SK-N-SH (cell line): ENCODE measurements around the gene INTS1.

ENCODE experiments used
- CHD2 ChIP-seq: fragments of 150-350 bp; IDR thresholded peaks from 2 replicates; pipeline ENCODE4 v1.6.1; 2018; ENCODE audit warnings: low read length; ENCODE audit not compliant: partially characterized antibody
- EP300 ChIP-seq, 2 experiments: IDR thresholded peaks; 2 replicates each; pipeline versions ENCODE4 v1.4.0 to v1.6.1; 2012; ENCODE audit warnings: borderline replicate concordance in 1 of 2, low read depth in 1 of 2, low read length in 1 of 2
- FOSL2 ChIP-seq: IDR thresholded peaks from 2 replicates; pipeline ENCODE4 v1.4.0; 2012; ENCODE audit warnings: low read depth, mild to moderate bottlenecking, moderate library complexity, borderline replicate concordance
- FOXJ3 ChIP-seq: sonication (generic); formaldehyde crosslinking; IDR thresholded peaks from 2 replicates; pipeline ENCODE4 v1.5.1; 2020; ENCODE audit warnings: mild to moderate bottlenecking, missing genetic modification reagents
- POLR2AphosphoS5 ChIP-seq: IDR thresholded peaks from 2 replicates; pipeline ENCODE4 v1.6.1; 2012; ENCODE audit warnings: low read depth, low read length
- RFX5 ChIP-seq: IDR thresholded peaks from 2 replicates; pipeline ENCODE4 v1.6.1; 2012; ENCODE audit warnings: mild to moderate bottlenecking, improper control_type of control experiment, low read length
- TF ChIP-seq, protein P1 (sequence below): fragments of 200-600 bp; sonication (generic); IDR thresholded peaks from 2 replicates; pipeline ENCODE4 v1.6.1; 2017; ENCODE audit warnings: antibody characterized with exemption, mild to moderate bottlenecking, moderate library complexity
- TF ChIP-seq, protein P2 (sequence below): IDR thresholded peaks from 2 replicates; pipeline ENCODE4 v1.6.1; 2012; ENCODE audit warnings: mild to moderate bottlenecking, low read depth, low read length, moderate library complexity

DNA sequence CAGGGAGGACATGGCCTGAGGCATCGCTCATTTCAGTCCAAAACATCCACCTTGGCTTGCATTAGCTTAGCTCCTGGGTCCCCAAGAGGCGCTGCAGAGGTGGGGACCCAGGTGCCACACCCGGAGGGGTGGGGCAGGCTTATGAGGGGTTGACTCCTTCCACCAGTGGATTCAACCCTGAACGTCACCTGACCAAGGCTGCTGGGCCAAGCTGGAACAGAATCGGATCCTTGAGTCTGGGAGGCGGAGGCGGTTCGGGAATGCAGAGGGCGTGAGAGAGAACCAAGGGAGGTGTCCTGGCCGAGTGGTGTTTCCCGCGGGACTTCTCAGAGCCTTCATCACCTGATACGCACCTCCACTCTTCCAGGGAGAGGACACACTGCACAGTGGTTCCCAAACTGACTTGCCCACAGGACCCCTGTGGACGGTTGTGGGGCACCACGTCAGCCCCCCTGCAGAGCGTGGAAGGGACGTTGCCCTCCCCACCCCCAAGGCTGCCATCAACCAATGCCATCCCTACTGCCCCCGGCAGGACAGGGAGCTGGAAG, 40.4 kb downstream of the INTS1 start:
- no peak for TF ChIP-seq RFX5
- TF ChIP-seq, protein P1, sequence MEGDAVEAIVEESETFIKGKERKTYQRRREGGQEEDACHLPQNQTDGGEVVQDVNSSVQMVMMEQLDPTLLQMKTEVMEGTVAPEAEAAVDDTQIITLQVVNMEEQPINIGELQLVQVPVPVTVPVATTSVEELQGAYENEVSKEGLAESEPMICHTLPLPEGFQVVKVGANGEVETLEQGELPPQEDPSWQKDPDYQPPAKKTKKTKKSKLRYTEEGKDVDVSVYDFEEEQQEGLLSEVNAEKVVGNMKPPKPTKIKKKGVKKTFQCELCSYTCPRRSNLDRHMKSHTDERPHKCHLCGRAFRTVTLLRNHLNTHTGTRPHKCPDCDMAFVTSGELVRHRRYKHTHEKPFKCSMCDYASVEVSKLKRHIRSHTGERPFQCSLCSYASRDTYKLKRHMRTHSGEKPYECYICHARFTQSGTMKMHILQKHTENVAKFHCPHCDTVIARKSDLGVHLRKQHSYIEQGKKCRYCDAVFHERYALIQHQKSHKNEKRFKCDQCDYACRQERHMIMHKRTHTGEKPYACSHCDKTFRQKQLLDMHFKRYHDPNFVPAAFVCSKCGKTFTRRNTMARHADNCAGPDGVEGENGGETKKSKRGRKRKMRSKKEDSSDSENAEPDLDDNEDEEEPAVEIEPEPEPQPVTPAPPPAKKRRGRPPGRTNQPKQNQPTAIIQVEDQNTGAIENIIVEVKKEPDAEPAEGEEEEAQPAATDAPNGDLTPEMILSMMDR = no peak
- TF ChIP-seq EP300 (IDR thresholded peaks at IDR 0.05; ENCODE audit: borderline replicate concordance in 1 of 2, low read depth in 1 of 2, low read length in 1 of 2) = no peak
- TF ChIP-seq CHD2 = no peak
- TF ChIP-seq, protein P2, sequence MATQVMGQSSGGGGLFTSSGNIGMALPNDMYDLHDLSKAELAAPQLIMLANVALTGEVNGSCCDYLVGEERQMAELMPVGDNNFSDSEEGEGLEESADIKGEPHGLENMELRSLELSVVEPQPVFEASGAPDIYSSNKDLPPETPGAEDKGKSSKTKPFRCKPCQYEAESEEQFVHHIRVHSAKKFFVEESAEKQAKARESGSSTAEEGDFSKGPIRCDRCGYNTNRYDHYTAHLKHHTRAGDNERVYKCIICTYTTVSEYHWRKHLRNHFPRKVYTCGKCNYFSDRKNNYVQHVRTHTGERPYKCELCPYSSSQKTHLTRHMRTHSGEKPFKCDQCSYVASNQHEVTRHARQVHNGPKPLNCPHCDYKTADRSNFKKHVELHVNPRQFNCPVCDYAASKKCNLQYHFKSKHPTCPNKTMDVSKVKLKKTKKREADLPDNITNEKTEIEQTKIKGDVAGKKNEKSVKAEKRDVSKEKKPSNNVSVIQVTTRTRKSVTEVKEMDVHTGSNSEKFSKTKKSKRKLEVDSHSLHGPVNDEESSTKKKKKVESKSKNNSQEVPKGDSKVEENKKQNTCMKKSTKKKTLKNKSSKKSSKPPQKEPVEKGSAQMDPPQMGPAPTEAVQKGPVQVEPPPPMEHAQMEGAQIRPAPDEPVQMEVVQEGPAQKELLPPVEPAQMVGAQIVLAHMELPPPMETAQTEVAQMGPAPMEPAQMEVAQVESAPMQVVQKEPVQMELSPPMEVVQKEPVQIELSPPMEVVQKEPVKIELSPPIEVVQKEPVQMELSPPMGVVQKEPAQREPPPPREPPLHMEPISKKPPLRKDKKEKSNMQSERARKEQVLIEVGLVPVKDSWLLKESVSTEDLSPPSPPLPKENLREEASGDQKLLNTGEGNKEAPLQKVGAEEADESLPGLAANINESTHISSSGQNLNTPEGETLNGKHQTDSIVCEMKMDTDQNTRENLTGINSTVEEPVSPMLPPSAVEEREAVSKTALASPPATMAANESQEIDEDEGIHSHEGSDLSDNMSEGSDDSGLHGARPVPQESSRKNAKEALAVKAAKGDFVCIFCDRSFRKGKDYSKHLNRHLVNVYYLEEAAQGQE = no peak
- no peak for TF ChIP-seq FOXJ3 (CRISPR knock-in tag)
- TF ChIP-seq FOSL2 = no peak
- TF ChIP-seq POLR2AphosphoS5 = no peak
